Activated gamma-delta T cell (primary cell): Measurements from ENCODE around the gene SMC1B.
"Not testable (repeated sequence)": the region's sequence is repeated elsewhere in the genome, so short reads cannot be mapped to it uniquely, and the experiment has no call there.

Experiments used
- DNase-seq: peaks from one replicate; lab custom pipeline; 2025; lab: John Stamatoyannopoulos, UW

Gene SMC1B

GRCh38 chr22:45298934-45299505 is 114.4 kb downstream of the SMC1B start:
- DNase-seq = no peak

DNA sequence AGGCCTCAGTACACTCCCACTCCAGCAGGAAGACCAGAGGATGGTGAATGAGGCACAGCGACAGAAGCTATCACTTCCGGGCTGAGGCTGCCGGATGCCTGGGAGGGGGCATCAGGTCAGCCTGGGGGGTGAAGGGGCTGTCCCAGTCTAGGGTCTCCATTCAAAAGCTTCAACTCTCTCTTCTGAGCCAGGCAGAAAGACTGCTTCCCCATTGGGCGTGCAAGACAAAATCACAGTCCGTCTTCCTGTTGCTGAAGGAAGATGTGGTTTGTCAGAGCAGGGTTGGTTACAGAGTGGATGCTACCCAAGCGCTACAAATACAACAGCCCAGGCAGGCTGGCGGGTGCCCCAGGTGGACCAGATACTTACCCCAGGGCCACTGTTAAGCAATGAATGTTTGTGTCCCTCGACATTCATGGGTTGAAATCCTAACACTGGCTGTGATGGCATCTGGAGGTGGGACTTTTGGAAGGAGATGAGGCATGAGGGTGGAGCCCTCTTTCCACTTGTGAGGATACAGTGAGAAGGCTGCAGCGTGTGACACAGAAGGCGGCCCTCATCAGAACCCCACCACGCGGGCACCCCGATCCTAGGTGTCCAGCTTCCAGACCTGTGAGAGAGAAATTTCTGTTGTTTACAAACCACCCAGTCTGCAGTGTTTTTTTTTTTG is 116.6 kb downstream of the SMC1B start:
- no peak for DNase-seq

- no peak for DNase-seq
These were observed 117.9 kb downstream of the SMC1B start for GRCh38 chr22:45295492-45295891.

DNA sequence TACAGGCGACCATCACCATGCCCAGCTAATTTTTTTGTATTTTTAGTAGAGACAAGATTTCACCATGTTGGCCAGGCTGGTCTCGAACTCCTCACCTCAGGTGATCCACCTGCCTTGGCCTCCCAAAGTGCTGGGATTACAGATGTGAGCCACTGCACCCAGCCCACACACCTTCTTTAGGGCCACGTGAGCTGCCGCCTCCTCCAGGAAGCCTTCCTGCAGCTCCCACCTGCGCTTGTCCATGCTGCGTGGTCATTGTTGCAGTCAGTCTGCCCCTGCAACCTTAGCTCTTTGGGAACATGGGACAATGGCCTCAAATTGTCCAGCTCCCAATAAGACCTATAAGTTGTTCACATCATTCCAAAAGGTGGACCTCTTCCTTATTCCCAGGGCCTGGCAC is 118.4 kb downstream of the SMC1B start:
- not testable (repeated sequence) for DNase-seq
